GM12891 (cell line): ENCODE data around the gene SMTN.

Experiments
- POLR2A ChIP-seq: IDR thresholded peaks from 2 replicates; pipeline ENCODE4 v1.6.1; 2011; ENCODE audit warnings: low read depth, low read length, control low read depth
- POLR2AphosphoS5 ChIP-seq: IDR thresholded peaks from 2 replicates; pipeline ENCODE4 v1.6.1; 2011; ENCODE audit warnings: low read depth, low read length, control low read depth
- POU2F2 ChIP-seq: IDR thresholded peaks from 2 replicates; pipeline ENCODE4 v1.6.1; 2011; ENCODE audit warnings: low read depth, mild to moderate bottlenecking, control low read depth, low read length, moderate library complexity
- TAF1 ChIP-seq: IDR thresholded peaks from 2 replicates; pipeline ENCODE4 v1.6.1; 2011; ENCODE audit warnings: low read depth, low read length, control low read depth

DNA sequence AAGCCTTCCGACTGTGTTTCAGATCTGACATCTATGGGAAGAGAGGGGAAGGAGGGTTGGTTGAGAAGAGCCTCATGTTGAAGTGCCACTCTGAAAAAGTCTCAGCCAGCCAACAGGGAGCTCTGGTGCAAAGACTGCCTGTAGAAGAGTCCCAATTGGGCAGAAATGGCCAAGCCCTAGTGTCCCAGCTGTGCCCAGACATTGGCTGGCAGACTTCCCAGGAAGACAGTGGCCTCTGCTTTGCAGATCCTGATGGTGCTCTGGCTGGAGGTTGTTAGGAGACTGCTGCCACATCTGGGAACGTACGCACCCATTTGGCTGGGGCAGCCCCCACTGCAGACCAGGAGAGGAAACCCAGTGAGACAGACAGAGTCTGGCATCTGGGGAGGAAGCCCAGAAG lies 62.4 kb downstream of the SMTN start:
- no peak for TF ChIP-seq POU2F2
- TF ChIP-seq TAF1: no peak
- TF ChIP-seq POLR2AphosphoS5: no peak
- TF ChIP-seq POLR2A: no peak
